SU-DHL-6 (cell line): ENCODE measurements around the gene KRT31.

Experiments
- H2AFZ ChIP-seq: fragments of 200-600 bp; sonication (generic); 2 replicates; pipeline ENCODE4 v1.6.1; 2014; ENCODE audit warnings: low read depth, mild to moderate bottlenecking, moderate library complexity, mixed read lengths, antibody characterized with exemption, low read length; ENCODE audit not compliant: severe bottlenecking
- H3F3A ChIP-seq: fragments of 200-600 bp; shearing (Covaris generic); 2 replicates; pipeline ENCODE4 v1.6.0; 2016; ENCODE audit warnings: antibody characterized with exemption, mild to moderate bottlenecking; ENCODE audit not compliant: insufficient read depth
- H3K27ac ChIP-seq: fragments of 200-600 bp; sonication (generic); 2 replicates; pipeline ENCODE4 v1.5.1; 2016; ENCODE audit warnings: low read depth, mild to moderate bottlenecking, low read length, moderate library complexity, mixed read lengths
- H3K27me3 ChIP-seq: fragments of 200-600 bp; sonication (generic), shearing (Covaris generic); 2 replicates; pipeline ENCODE4 v1.6.0; 2014; ENCODE audit warnings: mild to moderate bottlenecking, low read length
- H3K36me3 ChIP-seq: fragments of 200-600 bp; sonication (generic); 2 replicates; pipeline ENCODE4 v1.6.1; 2014; ENCODE audit warnings: mild to moderate bottlenecking, low read length, mixed read lengths
- H3K4me2 ChIP-seq: fragments of 300-600, 200-600 bp; shearing (Covaris generic), sonication (generic); 2 replicates; pipeline ENCODE4 v1.6.0; 2014; ENCODE audit warnings: low read length, low read depth, mild to moderate bottlenecking; ENCODE audit not compliant: poor library complexity, severe bottlenecking
- H3K4me3 ChIP-seq: fragments of 200-600 bp; sonication (generic); 2 replicates; pipeline ENCODE4 v1.5.1; 2014; ENCODE audit warnings: antibody characterized with exemption, low read length, mild to moderate bottlenecking, mixed read lengths; ENCODE audit not compliant: insufficient read depth, poor library complexity, severe bottlenecking
- H3K79me2 ChIP-seq: fragments of 200-600 bp; sonication (generic); 2 replicates; pipeline ENCODE4 v1.6.1; 2014; ENCODE audit warnings: mild to moderate bottlenecking, low read length, moderate library complexity; ENCODE audit not compliant: insufficient read depth
- H3K9ac ChIP-seq: fragments of 200-600 bp; sonication (generic); 2 replicates; pipeline ENCODE4 v1.7.0; 2014; ENCODE audit warnings: mild to moderate bottlenecking, low read length
- H3K9me2 ChIP-seq: fragments of 200-600 bp; sonication (generic); replicated peaks from 2 replicates; pipeline ENCODE4 v1.6.1; 2014; ENCODE audit warnings: low read length; ENCODE audit not compliant: insufficient read depth
- H3K9me3 ChIP-seq: fragments of 200-600 bp; sonication (generic); 2 replicates; pipeline ENCODE4 v1.6.1; 2014; ENCODE audit warnings: low read length, mixed read lengths; ENCODE audit not compliant: insufficient read depth
- H4K20me1 ChIP-seq: fragments of 200-600 bp; sonication (generic); 2 replicates; pipeline ENCODE4 v1.6.1; 2014; ENCODE audit warnings: low read depth, mild to moderate bottlenecking, antibody characterized with exemption, low read length, moderate library complexity, mixed read lengths
- EZH2phosphoT487 ChIP-seq: fragments of 200-600 bp; sonication (generic), shearing (Covaris generic); conservative IDR thresholded peaks from 2 replicates; pipeline ENCODE4 v1.6.1; 2018; ENCODE audit warnings: mild to moderate bottlenecking, antibody characterized with exemption, low read length, moderate library complexity, mixed read lengths
- TF ChIP-seq, protein P1 (sequence below): fragments of 200-600 bp; sonication (generic); IDR thresholded peaks from one replicate; pipeline ENCODE4 v1.5.1; 2017; ENCODE audit warnings: antibody characterized with exemption, mild to moderate bottlenecking, low read length, moderate library complexity; ENCODE audit not compliant: insufficient read depth, poor library complexity, severe bottlenecking

KRT31 gene

DNA sequence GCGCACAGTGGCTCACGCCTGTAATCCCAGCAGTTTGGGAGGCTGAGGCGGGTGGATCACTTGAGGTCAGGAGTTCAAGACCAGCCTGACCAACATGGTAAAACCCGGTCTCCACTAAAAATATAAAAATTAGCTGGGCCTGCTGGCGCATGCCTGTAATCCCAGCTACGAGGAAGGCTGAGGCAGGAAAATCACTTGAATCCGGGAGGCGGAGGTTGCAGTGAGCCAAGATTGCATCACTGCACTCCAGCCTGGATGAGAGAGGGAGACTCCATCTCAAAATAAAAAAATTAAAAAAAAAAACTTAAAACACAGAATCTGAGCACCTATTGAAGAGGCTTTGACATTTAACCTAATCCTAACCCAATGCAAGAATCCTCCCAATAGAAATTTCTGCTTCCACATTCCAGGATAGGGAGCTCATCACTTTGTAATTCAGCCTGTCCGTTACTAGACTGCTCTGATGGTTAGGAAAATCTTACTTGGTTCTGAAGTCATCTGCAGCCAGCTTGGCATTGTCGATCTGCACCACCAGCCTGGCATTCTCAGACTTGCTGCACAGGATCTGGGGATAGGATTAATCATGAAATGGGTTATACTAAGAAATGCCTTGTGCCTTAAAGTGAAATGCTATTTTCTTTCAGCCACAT is 29.9 kb downstream of the KRT31 start:
- Histone ChIP-seq H2AFZ (no peak overlapping the region), H3K27me3 (no peaks in the 10 kb centered on the region), H3K9me2 (no peaks in the 10 kb centered on the region), H3F3A (no peaks in the 10 kb centered on the region), H3K4me3 (no peak overlapping the region), H4K20me1 (no peaks in the 10 kb centered on the region), H3K9me3 (no peaks in the 10 kb centered on the region), H3K27ac (no peak overlapping the region), H3K36me3 (no peaks in the 10 kb centered on the region), H3K79me2 (no peaks in the 10 kb centered on the region), H3K9ac (no peak overlapping the region), H3K4me2 (no peak overlapping the region)
- TF ChIP-seq, protein P1, sequence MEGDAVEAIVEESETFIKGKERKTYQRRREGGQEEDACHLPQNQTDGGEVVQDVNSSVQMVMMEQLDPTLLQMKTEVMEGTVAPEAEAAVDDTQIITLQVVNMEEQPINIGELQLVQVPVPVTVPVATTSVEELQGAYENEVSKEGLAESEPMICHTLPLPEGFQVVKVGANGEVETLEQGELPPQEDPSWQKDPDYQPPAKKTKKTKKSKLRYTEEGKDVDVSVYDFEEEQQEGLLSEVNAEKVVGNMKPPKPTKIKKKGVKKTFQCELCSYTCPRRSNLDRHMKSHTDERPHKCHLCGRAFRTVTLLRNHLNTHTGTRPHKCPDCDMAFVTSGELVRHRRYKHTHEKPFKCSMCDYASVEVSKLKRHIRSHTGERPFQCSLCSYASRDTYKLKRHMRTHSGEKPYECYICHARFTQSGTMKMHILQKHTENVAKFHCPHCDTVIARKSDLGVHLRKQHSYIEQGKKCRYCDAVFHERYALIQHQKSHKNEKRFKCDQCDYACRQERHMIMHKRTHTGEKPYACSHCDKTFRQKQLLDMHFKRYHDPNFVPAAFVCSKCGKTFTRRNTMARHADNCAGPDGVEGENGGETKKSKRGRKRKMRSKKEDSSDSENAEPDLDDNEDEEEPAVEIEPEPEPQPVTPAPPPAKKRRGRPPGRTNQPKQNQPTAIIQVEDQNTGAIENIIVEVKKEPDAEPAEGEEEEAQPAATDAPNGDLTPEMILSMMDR = no peak
- no peak for TF ChIP-seq EZH2phosphoT487

DNA sequence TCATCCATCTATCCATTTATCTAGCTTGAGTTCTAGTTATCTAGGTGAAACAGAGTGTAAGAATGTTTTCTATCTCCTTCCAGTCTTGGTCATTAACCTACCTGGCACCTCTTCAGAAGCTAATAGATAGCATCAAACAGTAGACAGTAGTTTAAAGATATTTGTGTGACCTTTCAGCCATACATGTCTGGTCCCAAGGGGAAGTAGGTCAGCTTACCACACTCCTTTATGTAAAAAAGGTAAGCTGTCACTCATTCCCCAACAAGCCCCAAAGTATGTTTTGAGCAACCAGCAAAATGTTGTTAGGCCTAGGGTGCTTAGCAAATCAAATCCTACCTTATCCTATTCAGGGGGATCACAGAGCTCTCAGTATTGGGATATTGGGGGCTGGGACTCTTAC is 31.3 kb downstream of the KRT31 start:
- Histone ChIP-seq H3K79me2 (no peaks in the 10 kb centered on the region), H3K9ac (no peak overlapping the region), H4K20me1 (no peaks in the 10 kb centered on the region), H3K9me2 (no peaks in the 10 kb centered on the region), H3K36me3 (no peaks in the 10 kb centered on the region), H3K4me2 (no peak overlapping the region), H3F3A (no peaks in the 10 kb centered on the region), H3K9me3 (no peaks in the 10 kb centered on the region), H3K27ac (no peak overlapping the region), H3K4me3 (no peak overlapping the region), H3K27me3 (no peaks in the 10 kb centered on the region), H2AFZ (no peak overlapping the region)
- TF ChIP-seq, protein P1 = no peak
- no peak for TF ChIP-seq EZH2phosphoT487

DNA sequence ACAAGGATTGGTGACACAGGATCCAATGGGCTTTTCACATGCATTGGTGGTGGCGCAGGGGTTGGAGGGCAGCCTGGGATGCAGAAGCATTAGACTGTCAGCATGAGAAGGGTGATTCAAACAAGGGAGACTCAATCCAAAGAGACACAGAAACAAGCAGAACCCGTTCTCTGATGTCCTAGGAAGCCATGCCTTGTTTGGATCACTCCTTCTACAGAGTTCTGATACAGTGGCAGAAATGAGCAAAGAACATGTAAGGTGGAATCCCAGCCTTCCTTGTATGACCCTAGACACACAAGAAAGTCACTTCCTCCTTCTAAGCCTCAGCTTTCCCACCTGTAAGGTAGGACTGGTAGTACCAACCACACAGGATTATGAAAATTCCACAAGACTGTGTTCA is 33.5 kb downstream of the KRT31 start:
- no peak overlapping the region for H3K4me2 ChIP-seq
- no peaks in the 10 kb centered on the region for H3K36me3 ChIP-seq
- no peak overlapping the region for H2AFZ ChIP-seq
- H3F3A ChIP-seq = no peaks in the 10 kb centered on the region
- H3K27me3 ChIP-seq = no peaks in the 10 kb centered on the region
- H3K4me3 ChIP-seq = no peak overlapping the region
- H3K9me2 ChIP-seq = no peaks in the 10 kb centered on the region
- H3K79me2 ChIP-seq = no peaks in the 10 kb centered on the region
- no peak for TF ChIP-seq EZH2phosphoT487
- TF ChIP-seq, protein P1 = no peak
- H3K9ac ChIP-seq = no peak overlapping the region
- no peaks in the 10 kb centered on the region for H3K9me3 ChIP-seq
- no peaks in the 10 kb centered on the region for H4K20me1 ChIP-seq
- H3K27ac ChIP-seq = no peak overlapping the region
